ENCODE results near the gene PLCH1. TPM values are rescaled to one million over a fixed set of nuclear protein-coding genes. Genes with fewer than 3 reads are reported as not detected.

Gene PLCH1
- total RNA-seq, 1 donor from 2014 or later: 32.0 TPM

DNA sequence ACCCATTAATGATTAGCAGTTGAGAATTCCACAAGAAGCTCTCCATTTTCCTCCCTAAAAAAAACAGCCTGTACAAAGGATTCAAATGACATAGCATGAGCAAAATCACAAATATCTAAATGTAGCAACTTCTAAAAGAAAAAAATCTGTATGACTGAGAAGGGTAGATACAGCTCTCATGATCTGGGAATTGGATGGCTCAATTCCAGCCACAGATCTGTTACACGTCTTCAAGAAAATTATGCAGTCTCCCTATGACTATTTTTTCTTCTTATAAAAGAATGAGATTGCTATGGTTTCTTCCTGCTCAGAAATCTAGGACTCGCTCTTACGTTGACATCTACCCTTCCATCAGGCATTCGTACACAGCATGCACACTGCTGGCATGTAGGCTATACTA, 71.5 kb downstream of the PLCH1 start:
- H3K4me1 ChIP-seq: no peaks in the 10 kb centered on the region
- DNase-seq (ENCODE audit: low spot score): no peak
- H3K9me3 Mint-ChIP-seq: no peaks in the 10 kb centered on the region

DNA sequence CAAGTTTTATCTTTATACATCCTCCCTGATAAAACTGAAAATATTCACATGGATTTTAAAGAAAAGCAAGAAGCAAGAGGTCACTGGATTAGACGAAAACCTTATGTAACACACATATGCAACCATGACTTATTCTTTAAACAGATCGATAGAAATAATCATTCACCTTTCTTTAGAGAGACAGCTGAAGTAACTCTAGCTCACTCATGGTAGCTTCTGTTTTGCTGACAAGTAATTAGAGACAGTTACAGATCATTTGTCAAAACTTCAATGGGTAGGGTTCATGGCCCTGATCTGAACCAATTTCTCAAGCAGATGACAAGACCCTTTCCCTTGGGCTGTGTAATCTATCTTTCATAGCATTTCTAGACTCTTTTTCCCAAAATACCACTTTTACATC, 74.5 kb downstream of the PLCH1 start:
- no peaks in the 10 kb centered on the region for H3K36me3 Mint-ChIP-seq
- H3K79me2 ChIP-seq (ENCODE audit: low read depth): no peaks in the 10 kb centered on the region
- H3K9ac ChIP-seq: no peak overlapping the region
- peaks cover 6% of the 10 kb centered on the region for H3K4me1 ChIP-seq
- no peak for DNase-seq (ENCODE audit: low spot score)
- peaks cover 2% of the 10 kb centered on the region for H3K27me3 Mint-ChIP-seq (ENCODE audit: insufficient read depth, low read depth)
- H3K4me2 ChIP-seq: no peak overlapping the region
- peaks cover under 1% of the 10 kb centered on the region for H4K20me1 ChIP-seq (ENCODE audit: low read depth)
- H3F3A ChIP-seq (ENCODE audit: low read depth): peaks cover under 1% of the 10 kb centered on the region
- H3K27me3 ChIP-seq: no peaks in the 10 kb centered on the region
- H3K27ac Mint-ChIP-seq: peak overlapping the region; percentile 48
- no peak overlapping the region for H3K27ac ChIP-seq
- no peaks in the 10 kb centered on the region for H3K9me3 ChIP-seq (ENCODE audit: low read depth)
- H3K9me3 Mint-ChIP-seq: no peaks in the 10 kb centered on the region
- TF ChIP-seq EZH2 (IDR thresholded peaks at IDR 0.05) (no peak), EZH2phosphoT487 (IDR thresholded peaks at IDR 0.05) (no peak)
- TF ChIP-seq, protein P1, sequence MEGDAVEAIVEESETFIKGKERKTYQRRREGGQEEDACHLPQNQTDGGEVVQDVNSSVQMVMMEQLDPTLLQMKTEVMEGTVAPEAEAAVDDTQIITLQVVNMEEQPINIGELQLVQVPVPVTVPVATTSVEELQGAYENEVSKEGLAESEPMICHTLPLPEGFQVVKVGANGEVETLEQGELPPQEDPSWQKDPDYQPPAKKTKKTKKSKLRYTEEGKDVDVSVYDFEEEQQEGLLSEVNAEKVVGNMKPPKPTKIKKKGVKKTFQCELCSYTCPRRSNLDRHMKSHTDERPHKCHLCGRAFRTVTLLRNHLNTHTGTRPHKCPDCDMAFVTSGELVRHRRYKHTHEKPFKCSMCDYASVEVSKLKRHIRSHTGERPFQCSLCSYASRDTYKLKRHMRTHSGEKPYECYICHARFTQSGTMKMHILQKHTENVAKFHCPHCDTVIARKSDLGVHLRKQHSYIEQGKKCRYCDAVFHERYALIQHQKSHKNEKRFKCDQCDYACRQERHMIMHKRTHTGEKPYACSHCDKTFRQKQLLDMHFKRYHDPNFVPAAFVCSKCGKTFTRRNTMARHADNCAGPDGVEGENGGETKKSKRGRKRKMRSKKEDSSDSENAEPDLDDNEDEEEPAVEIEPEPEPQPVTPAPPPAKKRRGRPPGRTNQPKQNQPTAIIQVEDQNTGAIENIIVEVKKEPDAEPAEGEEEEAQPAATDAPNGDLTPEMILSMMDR (IDR thresholded peaks at IDR 0.05): no peak
- H3K4me3 ChIP-seq: no peak overlapping the region
- H3K36me3 ChIP-seq: no peaks in the 10 kb centered on the region
- no peak overlapping the region for H2AFZ ChIP-seq (replicated peaks)
- no peak overlapping the region for H3K4me3 Mint-ChIP-seq
- peaks cover 5% of the 10 kb centered on the region for H3K4me1 Mint-ChIP-seq

More for the DNA sequence above, 71.5 kb downstream of the PLCH1 start:
- peaks cover 2% of the 10 kb centered on the region for H3K27me3 Mint-ChIP-seq (ENCODE audit: insufficient read depth, low read depth)
- Histone ChIP-seq H2AFZ (replicated peaks) (no peak overlapping the region), H4K20me1 (ENCODE audit: low read depth) (no peaks in the 10 kb centered on the region), H3K9ac (no peak overlapping the region), H3F3A (ENCODE audit: low read depth) (no peaks in the 10 kb centered on the region), H3K36me3 (no peaks in the 10 kb centered on the region), H3K27me3 (no peaks in the 10 kb centered on the region), H3K9me3 (ENCODE audit: low read depth) (no peaks in the 10 kb centered on the region), H3K79me2 (ENCODE audit: low read depth) (no peaks in the 10 kb centered on the region), H3K4me3 (no peak overlapping the region), H3K4me2 (no peak overlapping the region), H3K27ac (no peak overlapping the region)
- H3K36me3 Mint-ChIP-seq: no peaks in the 10 kb centered on the region
- TF ChIP-seq EZH2phosphoT487 (IDR thresholded peaks at IDR 0.05): no peak
- TF ChIP-seq, protein P1 (IDR thresholded peaks at IDR 0.05): no peak
- no peak for TF ChIP-seq EZH2 (IDR thresholded peaks at IDR 0.05)
- peaks cover 22% of the 10 kb centered on the region for H3K4me1 Mint-ChIP-seq
- no peak overlapping the region for H3K4me3 Mint-ChIP-seq
- H3K27ac Mint-ChIP-seq: no peak overlapping the region

DNA sequence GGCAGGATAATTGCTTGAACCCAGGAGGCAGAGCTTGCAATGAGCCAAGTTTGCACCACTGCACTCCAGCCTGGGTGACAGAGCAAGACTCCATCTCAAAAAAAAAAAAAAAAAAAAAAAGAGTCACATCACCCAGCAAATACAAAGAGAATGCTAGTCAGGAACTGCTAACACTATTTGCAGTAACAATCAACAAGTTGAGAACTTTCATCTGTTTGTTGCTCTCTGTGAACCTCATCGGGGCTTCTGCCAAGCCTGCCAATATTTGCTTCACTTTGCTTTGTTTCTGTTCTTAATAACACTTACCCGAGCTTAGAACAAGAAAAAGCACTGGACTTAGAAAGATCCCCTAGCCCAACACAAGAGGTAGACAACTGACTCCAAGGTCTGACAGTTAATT, 76.9 kb downstream of the PLCH1 start:
- H3K36me3 ChIP-seq: no peaks in the 10 kb centered on the region
- no peak overlapping the region for H3K27ac ChIP-seq
- H3K4me1 ChIP-seq: peaks cover 11% of the 10 kb centered on the region
- Mint-ChIP-seq H3K4me1 (peaks cover 8% of the 10 kb centered on the region), H3K27ac (no peak overlapping the region), H3K27me3 (ENCODE audit: insufficient read depth, low read depth) (peaks cover 2% of the 10 kb centered on the region), H3K9me3 (no peaks in the 10 kb centered on the region), H3K36me3 (no peaks in the 10 kb centered on the region), H3K4me3 (no peak overlapping the region)
- no peak overlapping the region for H3K4me2 ChIP-seq
- no peaks in the 10 kb centered on the region for H3K9me3 ChIP-seq (ENCODE audit: low read depth)
- DNase-seq (ENCODE audit: low spot score): no peak
- H3K27me3 ChIP-seq: no peaks in the 10 kb centered on the region
- no peaks in the 10 kb centered on the region for H3K79me2 ChIP-seq (ENCODE audit: low read depth)
- H3K4me3 ChIP-seq: no peak overlapping the region
- TF ChIP-seq EZH2phosphoT487 (IDR thresholded peaks at IDR 0.05) (no peak), EZH2 (IDR thresholded peaks at IDR 0.05) (no peak)
- TF ChIP-seq, protein P1 (IDR thresholded peaks at IDR 0.05): no peak
- peaks cover 3% of the 10 kb centered on the region for H3F3A ChIP-seq (ENCODE audit: low read depth)
- peaks cover 3% of the 10 kb centered on the region for H4K20me1 ChIP-seq (ENCODE audit: low read depth)
- H2AFZ ChIP-seq (replicated peaks): no peak overlapping the region
- no peak overlapping the region for H3K9ac ChIP-seq

All from neural progenitor cell (in vitro differentiated cells).